GM12801 (cell line): ENCODE data around the gene SLC6A7.

Source experiments
- TF ChIP-seq, protein P1 (sequence below): IDR thresholded peaks from one replicate; pipeline ENCODE4 v1.5.1; 2011; ENCODE audit warnings: control low read depth; ENCODE audit not compliant: insufficient read length; ENCODE audit errors: extremely low read depth

Gene SLC6A7

GRCh38 chr5:150224483-150225027, 34.7 kb downstream of the SLC6A7 start:
- TF ChIP-seq, protein P1, sequence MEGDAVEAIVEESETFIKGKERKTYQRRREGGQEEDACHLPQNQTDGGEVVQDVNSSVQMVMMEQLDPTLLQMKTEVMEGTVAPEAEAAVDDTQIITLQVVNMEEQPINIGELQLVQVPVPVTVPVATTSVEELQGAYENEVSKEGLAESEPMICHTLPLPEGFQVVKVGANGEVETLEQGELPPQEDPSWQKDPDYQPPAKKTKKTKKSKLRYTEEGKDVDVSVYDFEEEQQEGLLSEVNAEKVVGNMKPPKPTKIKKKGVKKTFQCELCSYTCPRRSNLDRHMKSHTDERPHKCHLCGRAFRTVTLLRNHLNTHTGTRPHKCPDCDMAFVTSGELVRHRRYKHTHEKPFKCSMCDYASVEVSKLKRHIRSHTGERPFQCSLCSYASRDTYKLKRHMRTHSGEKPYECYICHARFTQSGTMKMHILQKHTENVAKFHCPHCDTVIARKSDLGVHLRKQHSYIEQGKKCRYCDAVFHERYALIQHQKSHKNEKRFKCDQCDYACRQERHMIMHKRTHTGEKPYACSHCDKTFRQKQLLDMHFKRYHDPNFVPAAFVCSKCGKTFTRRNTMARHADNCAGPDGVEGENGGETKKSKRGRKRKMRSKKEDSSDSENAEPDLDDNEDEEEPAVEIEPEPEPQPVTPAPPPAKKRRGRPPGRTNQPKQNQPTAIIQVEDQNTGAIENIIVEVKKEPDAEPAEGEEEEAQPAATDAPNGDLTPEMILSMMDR = no peak

DNA sequence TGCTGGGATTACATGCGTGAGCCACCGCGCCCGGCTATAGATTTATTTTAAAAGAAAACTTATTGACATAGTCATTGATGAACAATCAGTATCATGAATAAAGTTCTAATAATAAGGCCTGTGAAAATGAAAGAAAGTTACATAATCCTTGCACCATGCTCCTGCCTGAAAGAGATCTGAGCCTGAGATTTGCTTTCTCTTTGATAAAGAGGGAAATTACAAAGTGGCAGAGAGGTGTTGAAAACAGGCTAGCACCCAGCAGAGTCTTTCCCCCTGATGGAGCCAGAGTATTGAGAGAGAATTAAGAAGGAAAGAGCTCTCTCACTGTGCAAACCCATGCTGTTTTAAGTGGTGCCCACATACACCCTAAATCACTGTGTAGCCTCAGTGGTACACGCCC, 37.2 kb downstream of the SLC6A7 start:
- TF ChIP-seq, protein P1 = no peak

DNA sequence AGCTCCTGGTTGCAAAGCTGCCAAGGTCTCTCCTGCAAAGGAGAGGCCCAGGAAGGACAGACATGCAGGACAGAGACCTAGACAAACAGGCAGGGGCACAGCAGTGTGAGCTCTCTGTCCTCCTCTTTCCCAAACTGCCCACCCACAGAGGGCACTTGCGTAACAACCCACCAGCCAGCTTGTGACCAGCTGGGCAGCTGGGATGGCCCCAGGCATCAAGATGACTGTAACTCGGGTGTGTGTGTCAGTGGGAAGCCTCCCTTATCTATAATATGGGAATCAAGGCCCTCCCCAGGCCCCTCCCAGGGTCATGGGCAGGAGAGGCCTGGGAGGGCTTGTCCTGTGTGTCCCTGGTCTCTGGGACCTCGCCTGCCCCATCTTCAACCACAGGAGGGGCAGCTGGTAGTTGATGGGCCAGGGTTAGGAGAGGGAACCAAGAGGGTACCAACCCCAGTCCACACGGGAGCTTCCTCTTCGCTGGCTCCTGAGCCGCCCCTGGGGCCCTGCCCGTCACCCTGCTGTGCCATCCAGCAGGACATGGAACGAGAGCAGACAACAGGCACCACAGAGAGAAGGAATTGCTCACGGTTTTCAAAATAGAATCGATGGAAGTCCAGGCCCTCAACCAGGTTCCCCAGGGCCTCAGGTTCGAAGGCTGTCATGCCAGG, 37.9 kb downstream of the SLC6A7 start:
- TF ChIP-seq, protein P1 = no peak

GRCh38 chr5:150229571-150229970, 39.7 kb downstream of the SLC6A7 start:
- TF ChIP-seq, protein P1 = no peak

DNA sequence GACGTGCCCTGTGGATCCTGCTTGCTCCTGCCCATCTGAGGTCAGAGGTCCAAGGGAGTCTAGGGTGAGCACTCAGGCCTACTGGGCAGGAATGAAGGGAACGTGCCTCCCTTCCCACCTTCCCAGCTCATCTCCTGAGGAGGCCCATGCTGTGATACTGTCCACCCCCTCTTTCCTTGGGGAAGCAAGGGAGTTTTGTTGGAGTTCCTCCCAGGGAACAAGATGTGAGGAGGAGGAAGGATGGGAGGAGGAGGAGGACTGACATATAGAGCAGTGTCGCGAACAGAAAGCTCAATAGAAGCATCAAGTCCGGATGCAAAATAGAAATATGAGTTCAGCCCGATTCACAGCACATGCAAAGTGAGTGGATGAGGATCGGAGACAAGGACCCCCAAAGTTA, 41.0 kb downstream of the SLC6A7 start:
- TF ChIP-seq, protein P1 = no peak

GRCh38 chr5:150234576-150235499, 45.0 kb downstream of the SLC6A7 start:
- TF ChIP-seq, protein P1 = no peak

DNA sequence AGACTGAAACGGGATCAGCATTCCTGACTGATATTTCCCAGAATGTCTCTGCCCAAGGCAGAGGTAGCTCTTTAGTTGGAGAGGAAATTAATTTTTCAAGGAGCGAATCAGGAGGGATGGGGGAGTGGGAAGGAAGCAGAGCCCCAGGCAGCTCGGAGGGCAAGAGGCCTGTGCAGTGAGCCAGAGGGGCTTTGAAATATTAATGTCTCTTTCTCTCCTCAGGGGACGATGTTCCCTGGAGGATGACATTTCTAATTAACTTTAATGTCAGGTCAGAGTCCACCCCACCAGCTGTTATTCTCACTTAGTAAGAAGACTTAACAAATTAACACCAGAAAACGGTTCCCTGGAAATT, 45.6 kb downstream of the SLC6A7 start:
- TF ChIP-seq, protein P1 = no peak
